WI38 (cell line): ENCODE data around the gene MAN1A2.

Experiments
- H3K4me3 ChIP-seq: 2 replicates; pipeline ENCODE4 v1.5.1; 2011; ENCODE audit warnings: low read depth, mild to moderate bottlenecking, control low read depth, low read length
- CTCF ChIP-seq: IDR thresholded peaks from 2 replicates; pipeline ENCODE4 v1.5.1; 2012; ENCODE audit warnings: low read depth, mild to moderate bottlenecking, control low read depth, low read length

Gene MAN1A2

DNA sequence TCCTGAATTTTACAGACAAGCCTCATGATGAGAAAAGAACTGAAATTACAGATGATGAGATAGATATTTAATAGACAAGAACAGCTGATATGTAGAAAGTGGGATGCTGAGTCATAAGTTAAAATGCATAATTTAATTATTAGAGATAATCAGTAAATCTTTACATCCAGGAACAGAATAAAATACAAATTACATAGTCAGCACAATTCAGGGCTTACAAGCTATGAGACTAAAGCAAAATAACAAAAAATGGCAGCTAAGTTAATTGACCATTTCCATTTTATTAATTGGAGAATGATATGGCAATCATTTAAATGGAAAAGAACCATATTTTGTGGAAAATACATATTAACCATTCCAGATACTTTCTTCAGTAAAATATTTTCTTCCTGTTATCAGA, 40.2 kb upstream of the MAN1A2 start:
- H3K4me3 ChIP-seq = no peak overlapping the region
- no peak for TF ChIP-seq CTCF

- no peak overlapping the region for H3K4me3 ChIP-seq
- TF ChIP-seq CTCF = no peak
These were observed 31.7 kb upstream of the MAN1A2 start for GRCh38 chr1:117335376-117336086.

DNA sequence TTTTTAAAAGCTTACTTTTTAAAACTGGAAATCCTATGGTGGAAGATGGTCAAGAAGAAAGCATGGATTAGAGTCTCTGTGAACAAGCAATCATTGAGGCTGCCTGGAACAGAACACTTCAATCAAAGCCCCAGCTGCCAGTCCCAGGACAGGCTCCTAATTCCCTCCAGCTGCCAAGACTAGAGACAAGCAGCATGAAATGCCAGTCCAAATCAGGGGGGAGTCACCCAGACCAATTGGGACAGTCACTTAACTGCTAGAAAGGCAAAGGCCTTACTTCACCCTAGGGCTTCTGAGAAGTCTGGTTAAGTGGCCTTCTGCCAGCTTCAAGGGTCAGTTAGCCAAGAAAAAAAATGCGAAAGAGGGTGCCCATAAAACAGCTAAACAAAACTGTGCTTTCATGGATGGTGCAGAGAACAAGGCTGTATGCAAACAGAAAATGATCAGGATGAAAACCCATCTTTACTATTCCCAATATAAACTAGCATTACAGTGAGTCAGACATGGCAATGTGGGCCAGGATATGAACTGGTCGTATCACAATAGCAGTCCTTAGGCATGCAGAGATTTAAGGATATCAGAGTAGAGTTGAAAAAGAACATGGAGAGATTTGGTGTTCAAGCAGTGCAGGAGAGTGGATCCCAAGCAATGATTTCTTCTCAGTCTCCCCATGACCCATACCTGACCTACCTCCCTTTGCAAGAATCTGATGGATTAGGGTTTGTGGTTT, 31.0 kb upstream of the MAN1A2 start:
- no peak overlapping the region for H3K4me3 ChIP-seq
- no peak for TF ChIP-seq CTCF

DNA sequence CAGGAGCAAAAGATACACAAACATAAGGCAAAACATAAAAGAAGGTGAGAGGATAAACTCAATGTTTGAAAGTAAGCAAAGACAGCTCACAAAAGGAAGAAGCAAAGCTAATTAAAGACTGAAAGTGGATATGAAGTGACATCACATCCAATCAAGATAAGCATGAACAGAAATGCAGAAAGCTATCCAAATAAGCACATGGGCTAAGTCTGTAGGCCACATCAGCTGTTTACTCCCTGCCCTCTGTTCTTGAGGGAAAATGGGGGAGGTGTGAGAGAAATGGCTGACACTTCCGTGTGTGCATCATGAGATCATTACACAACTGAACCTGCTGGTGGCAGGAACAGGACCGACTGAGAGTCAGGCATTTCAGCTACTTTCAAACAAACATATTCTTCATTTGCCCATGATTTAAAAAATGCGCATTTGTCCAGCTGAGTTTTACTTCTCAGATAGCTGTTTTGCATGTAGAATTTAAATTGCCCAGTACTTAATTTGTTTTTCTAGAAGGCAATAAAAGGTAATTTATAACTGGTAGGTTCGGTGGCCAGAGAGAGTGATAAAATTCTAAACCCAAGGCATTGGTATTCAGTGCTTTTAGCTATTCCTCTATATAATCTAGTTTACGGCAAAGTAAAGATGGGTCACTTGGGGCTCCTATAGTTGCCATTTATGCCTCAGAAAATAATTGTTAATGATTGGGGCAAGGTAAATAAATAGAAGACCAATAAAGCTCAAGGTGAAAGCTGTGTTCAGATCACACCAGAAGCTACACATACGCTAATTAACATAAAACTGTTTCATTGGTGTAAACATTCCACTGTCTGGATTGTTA, 27.2 kb upstream of the MAN1A2 start:
- no peak for TF ChIP-seq CTCF
- no peak overlapping the region for H3K4me3 ChIP-seq

- TF ChIP-seq CTCF = no peak
- no peak overlapping the region for H3K4me3 ChIP-seq
These were observed 26.1 kb upstream of the MAN1A2 start for GRCh38 chr1:117341123-117341522.

DNA sequence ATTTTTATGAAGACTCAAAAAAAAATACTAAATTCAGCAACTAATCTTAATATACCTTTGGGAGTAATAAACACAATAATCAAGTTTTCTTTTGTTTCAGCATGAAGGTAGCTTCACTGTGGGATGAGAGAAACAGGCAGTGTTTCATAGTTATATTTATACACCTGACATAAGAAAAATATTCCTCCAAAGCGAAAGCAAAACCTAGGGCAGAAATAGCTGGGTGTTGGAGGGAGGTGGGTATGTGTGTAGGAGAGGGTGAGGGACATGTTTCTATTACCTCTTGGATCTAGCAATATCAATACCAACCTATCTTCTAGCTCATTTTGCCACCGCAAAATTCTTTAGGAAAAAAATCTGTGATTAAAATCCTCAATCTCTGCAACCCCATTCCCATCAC, 24.9 kb upstream of the MAN1A2 start:
- H3K4me3 ChIP-seq = no peak overlapping the region
- no peak for TF ChIP-seq CTCF
